Measurements from ENCODE around the gene CCDC171.
"Not testable (repeated sequence)": the region's sequence is repeated elsewhere in the genome, so short reads cannot be mapped to it uniquely, and the experiment has no call there.

The CCDC171 gene

GRCh38 chr9:15553528-15553898 lies 670 bp downstream of the CCDC171 start:
- Histone ChIP-seq H3K27ac (ENCODE audit: insufficient read depth, low read depth, low read length, poor library complexity, severe bottlenecking) (peak overlapping the region; percentile 97), H3K4me1 (ENCODE audit: control insufficient read depth, insufficient read depth, low read length) (no peaks in the 10 kb centered on the region), H3K27me3 (ENCODE audit: control insufficient read depth, insufficient read depth, low read length, poor library complexity, severe bottlenecking) (no peaks in the 10 kb centered on the region), H3K36me3 (ENCODE audit: control insufficient read depth, insufficient read depth, low read length) (no peaks in the 10 kb centered on the region), H3K4me3 (ENCODE audit: insufficient read depth, low read depth, low read length) (peak overlapping the region; percentile 80), H3K9me3 (ENCODE audit: control insufficient read depth, low read length) (no peaks in the 10 kb centered on the region)
- WGBS, 2 experiments = 2% methylated on average over 12 of the region's 13 CpGs

DNA sequence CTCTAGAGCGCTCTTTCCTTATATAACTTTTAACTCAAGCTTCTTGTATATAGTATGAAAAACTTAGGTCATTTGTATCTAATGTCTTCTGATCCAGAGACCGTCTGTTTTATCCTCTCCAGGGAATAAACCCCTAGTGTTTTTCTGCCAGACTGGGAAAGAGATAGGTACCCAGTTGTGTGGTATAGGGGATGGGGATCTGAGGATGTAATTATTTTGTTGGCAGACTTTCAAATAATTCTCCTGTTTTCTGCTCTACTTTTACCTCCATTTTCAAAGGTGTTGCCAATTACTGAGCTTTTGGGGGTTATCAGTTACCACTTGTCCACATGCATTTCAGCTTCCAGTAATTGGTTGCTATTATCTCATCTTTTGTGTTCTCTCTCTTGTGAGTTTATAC lies 17.9 kb downstream of the CCDC171 start:
- no peak overlapping the region for H3K27ac ChIP-seq (ENCODE audit: insufficient read depth, low read depth, low read length, poor library complexity, severe bottlenecking)
- no peaks in the 10 kb centered on the region for H3K9me3 ChIP-seq (ENCODE audit: control insufficient read depth, low read length)
- no peaks in the 10 kb centered on the region for H3K36me3 ChIP-seq (ENCODE audit: control insufficient read depth, insufficient read depth, low read length)
- 91 to 100% methylated on average over 1 of the region's 2 CpGs for WGBS, 2 experiments
- no peaks in the 10 kb centered on the region for H3K27me3 ChIP-seq (ENCODE audit: control insufficient read depth, insufficient read depth, low read length, poor library complexity, severe bottlenecking)
- no peaks in the 10 kb centered on the region for H3K4me1 ChIP-seq (ENCODE audit: control insufficient read depth, insufficient read depth, low read length)
- no peak overlapping the region for H3K4me3 ChIP-seq (ENCODE audit: insufficient read depth, low read depth, low read length)

- H3K9me3 ChIP-seq (ENCODE audit: control insufficient read depth, low read length) = no peaks in the 10 kb centered on the region
- H3K4me3 ChIP-seq (ENCODE audit: insufficient read depth, low read depth, low read length) = no peak overlapping the region
- 88 to 96% methylated on average over 1 of the region's 1 CpG for WGBS, 2 experiments
- H3K27ac ChIP-seq (ENCODE audit: insufficient read depth, low read depth, low read length, poor library complexity, severe bottlenecking) = no peak overlapping the region
- no peaks in the 10 kb centered on the region for H3K36me3 ChIP-seq (ENCODE audit: control insufficient read depth, insufficient read depth, low read length)
- no peaks in the 10 kb centered on the region for H3K4me1 ChIP-seq (ENCODE audit: control insufficient read depth, insufficient read depth, low read length)
- H3K27me3 ChIP-seq (ENCODE audit: control insufficient read depth, insufficient read depth, low read length, poor library complexity, severe bottlenecking) = no peaks in the 10 kb centered on the region
These were observed 19.4 kb downstream of the CCDC171 start for GRCh38 chr9:15572200-15572770.

- H3K27me3 ChIP-seq (ENCODE audit: control insufficient read depth, insufficient read depth, low read length, poor library complexity, severe bottlenecking) = no peaks in the 10 kb centered on the region
- WGBS, 2 experiments = 92 to 94% methylated on average over 8 of the region's 8 CpGs
These were observed 23.7 kb downstream of the CCDC171 start for GRCh38 chr9:15576350-15577050.

DNA sequence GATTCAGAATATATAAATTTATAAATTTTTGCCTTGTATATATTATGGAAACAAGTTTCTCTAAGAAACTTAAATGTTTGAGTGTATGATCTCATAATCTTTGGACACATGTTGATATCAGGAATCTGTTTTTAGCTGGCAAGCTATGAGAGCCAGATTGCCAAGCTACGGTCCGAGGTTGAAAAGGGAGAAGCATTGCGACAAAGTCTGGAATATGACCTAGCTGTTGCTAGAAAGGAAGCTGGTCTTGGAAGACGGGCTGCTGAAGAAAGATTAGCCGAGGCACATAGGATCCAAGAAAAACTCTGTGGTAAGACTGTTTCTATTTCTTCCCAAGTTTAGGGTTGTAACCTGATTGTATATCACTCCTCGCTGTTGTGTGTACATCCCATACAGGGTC lies 25.9 kb downstream of the CCDC171 start:
- WGBS, 2 experiments = 95 to 96% methylated on average over 6 of the region's 6 CpGs
- no peaks in the 10 kb centered on the region for H3K9me3 ChIP-seq (ENCODE audit: control insufficient read depth, low read length)
- no peak overlapping the region for H3K4me3 ChIP-seq (ENCODE audit: insufficient read depth, low read depth, low read length)
- H3K36me3 ChIP-seq (ENCODE audit: control insufficient read depth, insufficient read depth, low read length) = no peaks in the 10 kb centered on the region
- no peaks in the 10 kb centered on the region for H3K4me1 ChIP-seq (ENCODE audit: control insufficient read depth, insufficient read depth, low read length)
- no peak overlapping the region for H3K27ac ChIP-seq (ENCODE audit: insufficient read depth, low read depth, low read length, poor library complexity, severe bottlenecking)
- no peaks in the 10 kb centered on the region for H3K27me3 ChIP-seq (ENCODE audit: control insufficient read depth, insufficient read depth, low read length, poor library complexity, severe bottlenecking)

More at GRCh38 chr9:15576350-15577050, 23.7 kb downstream of the CCDC171 start:
- H3K36me3 ChIP-seq (ENCODE audit: control insufficient read depth, insufficient read depth, low read length) = no peaks in the 10 kb centered on the region
- H3K9me3 ChIP-seq (ENCODE audit: control insufficient read depth, low read length) = no peaks in the 10 kb centered on the region
- H3K4me3 ChIP-seq (ENCODE audit: insufficient read depth, low read depth, low read length) = no peak overlapping the region
- no peaks in the 10 kb centered on the region for H3K4me1 ChIP-seq (ENCODE audit: control insufficient read depth, insufficient read depth, low read length)
- H3K27ac ChIP-seq (ENCODE audit: insufficient read depth, low read depth, low read length, poor library complexity, severe bottlenecking) = no peak overlapping the region

GRCh38 chr9:15584379-15584778 lies 31.5 kb downstream of the CCDC171 start:
- WGBS, 2 experiments = 92 to 97% methylated on average over 3 of the region's 3 CpGs

DNA sequence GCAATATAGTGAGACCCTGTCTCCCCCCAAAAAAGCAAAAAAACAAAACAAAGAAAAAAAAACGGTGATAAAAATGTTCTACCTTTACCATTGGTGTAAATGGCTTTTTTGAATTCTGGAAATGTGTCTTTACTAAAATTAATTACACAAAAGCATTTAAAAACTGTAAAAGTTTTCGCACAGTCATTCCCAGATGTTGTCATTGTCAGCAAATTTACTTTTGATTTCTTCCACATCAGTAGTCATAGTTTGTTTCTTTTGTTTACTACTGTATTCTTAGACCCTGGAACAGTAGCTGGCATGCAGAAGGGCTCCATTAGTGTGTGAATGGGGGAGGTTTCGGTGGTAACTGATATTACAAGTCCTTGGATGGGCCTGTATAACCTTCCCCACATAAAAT lies 39.5 kb downstream of the CCDC171 start:
- WGBS, 2 experiments = 80 to 83% methylated on average over 2 of the region's 3 CpGs
- Histone ChIP-seq H3K36me3 (ENCODE audit: control insufficient read depth, insufficient read depth, low read length) (no peaks in the 10 kb centered on the region), H3K27me3 (ENCODE audit: control insufficient read depth, insufficient read depth, low read length, poor library complexity, severe bottlenecking) (no peaks in the 10 kb centered on the region), H3K9me3 (ENCODE audit: control insufficient read depth, low read length) (no peaks in the 10 kb centered on the region), H3K4me1 (ENCODE audit: control insufficient read depth, insufficient read depth, low read length) (no peaks in the 10 kb centered on the region), H3K4me3 (ENCODE audit: insufficient read depth, low read depth, low read length) (no peak overlapping the region), H3K27ac (ENCODE audit: insufficient read depth, low read depth, low read length, poor library complexity, severe bottlenecking) (no peak overlapping the region)

More at GRCh38 chr9:15584379-15584778, 31.5 kb downstream of the CCDC171 start:
- Histone ChIP-seq H3K4me3 (ENCODE audit: insufficient read depth, low read depth, low read length) (no peak overlapping the region), H3K27me3 (ENCODE audit: control insufficient read depth, insufficient read depth, low read length, poor library complexity, severe bottlenecking) (no peaks in the 10 kb centered on the region), H3K4me1 (ENCODE audit: control insufficient read depth, insufficient read depth, low read length) (no peaks in the 10 kb centered on the region), H3K27ac (ENCODE audit: insufficient read depth, low read depth, low read length, poor library complexity, severe bottlenecking) (no peak overlapping the region), H3K9me3 (ENCODE audit: control insufficient read depth, low read length) (no peaks in the 10 kb centered on the region), H3K36me3 (ENCODE audit: control insufficient read depth, insufficient read depth, low read length) (no peaks in the 10 kb centered on the region)

GRCh38 chr9:15592940-15593339 lies 40.1 kb downstream of the CCDC171 start:
- not testable (repeated sequence) for H3K27me3 ChIP-seq (ENCODE audit: control insufficient read depth, insufficient read depth, low read length, poor library complexity, severe bottlenecking); H3K4me1 ChIP-seq (ENCODE audit: control insufficient read depth, insufficient read depth, low read length); H3K36me3 ChIP-seq (ENCODE audit: control insufficient read depth, insufficient read depth, low read length); H3K9me3 ChIP-seq (ENCODE audit: control insufficient read depth, low read length); H3K27ac ChIP-seq (ENCODE audit: insufficient read depth, low read depth, low read length, poor library complexity, severe bottlenecking); H3K4me3 ChIP-seq (ENCODE audit: insufficient read depth, low read depth, low read length)
- WGBS, 2 experiments = 36% methylated on average over 1 of the region's 1 CpG; no CpG with 5 or more reads in 1 of the 2 experiments

DNA sequence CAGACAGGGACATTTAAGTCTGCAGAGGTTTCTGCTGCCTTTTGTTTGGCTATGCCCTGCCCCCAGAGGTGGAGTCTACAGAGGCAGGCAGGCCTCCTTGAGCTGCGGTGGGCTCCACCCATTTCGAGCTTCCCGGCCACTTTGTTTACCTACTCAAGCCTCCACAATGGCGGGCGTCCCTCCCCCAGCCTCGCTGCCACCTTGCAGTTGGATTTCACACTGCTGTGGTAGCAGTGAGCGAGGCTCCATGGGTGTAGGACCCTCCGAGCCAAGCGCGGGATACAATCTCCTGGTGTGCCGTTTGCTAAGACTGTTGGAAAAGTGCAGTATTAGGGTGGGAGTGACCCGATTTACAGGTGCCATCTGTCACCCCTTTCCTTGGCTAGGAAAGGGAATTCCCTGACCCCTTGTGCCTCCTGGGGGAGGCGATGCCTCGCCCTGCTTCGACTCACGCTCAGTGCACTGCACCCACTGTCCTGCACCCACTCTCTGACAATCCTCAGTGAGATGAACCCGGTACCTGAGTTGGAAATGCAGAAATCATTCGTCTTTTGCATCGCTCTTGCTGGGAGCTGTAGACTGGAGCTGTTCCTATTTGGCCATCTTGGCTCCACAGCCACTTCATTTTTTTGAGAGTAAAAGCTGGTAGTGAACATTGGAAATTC lies 48.0 kb downstream of the CCDC171 start:
- H3K27ac ChIP-seq (ENCODE audit: insufficient read depth, low read depth, low read length, poor library complexity, severe bottlenecking); H3K9me3 ChIP-seq (ENCODE audit: control insufficient read depth, low read length); H3K4me1 ChIP-seq (ENCODE audit: control insufficient read depth, insufficient read depth, low read length); H3K4me3 ChIP-seq (ENCODE audit: insufficient read depth, low read depth, low read length); H3K27me3 ChIP-seq (ENCODE audit: control insufficient read depth, insufficient read depth, low read length, poor library complexity, severe bottlenecking); H3K36me3 ChIP-seq (ENCODE audit: control insufficient read depth, insufficient read depth, low read length): not testable (repeated sequence)
- WGBS, 2 experiments = 95 to 96% methylated on average over 19 of the region's 19 CpGs

DNA sequence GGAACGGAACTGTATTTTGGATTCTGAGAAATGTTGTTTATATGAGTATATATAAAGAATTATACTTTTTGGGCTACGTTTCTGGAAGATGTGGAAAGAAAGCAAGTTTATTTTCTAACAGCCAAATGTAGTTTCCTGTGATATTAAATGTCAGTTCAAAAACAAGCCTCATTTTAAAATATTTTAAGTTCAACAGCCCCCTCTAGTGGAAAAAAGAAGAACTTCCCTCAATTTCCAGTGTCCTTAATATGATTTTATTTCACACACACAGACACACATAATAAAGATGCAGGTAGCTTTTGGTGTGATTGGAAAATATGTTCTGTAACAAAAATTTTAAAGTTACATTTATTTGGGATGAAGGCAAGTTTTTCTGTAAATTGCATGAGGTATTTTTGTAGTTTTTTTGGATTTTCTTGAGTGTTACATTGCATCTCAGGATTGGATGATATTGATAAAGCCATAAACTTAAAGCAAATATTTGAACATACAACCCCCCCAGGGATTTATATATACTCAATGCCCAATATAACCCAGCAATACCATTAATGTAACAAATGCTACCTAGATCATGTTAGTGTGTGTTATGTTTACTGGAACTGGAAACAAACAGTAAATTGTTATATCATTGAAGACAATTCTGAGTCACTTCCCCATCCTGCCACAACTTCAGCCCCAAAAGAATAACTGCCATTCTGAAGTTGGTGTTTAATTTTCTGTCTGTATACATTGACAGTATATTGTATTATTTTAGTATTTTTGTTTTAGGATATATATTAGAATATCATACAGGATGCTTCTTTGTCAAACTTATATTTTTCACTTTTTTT lies 54.0 kb downstream of the CCDC171 start:
- Histone ChIP-seq H3K36me3 (ENCODE audit: control insufficient read depth, insufficient read depth, low read length) (no peaks in the 10 kb centered on the region), H3K4me1 (ENCODE audit: control insufficient read depth, insufficient read depth, low read length) (no peaks in the 10 kb centered on the region), H3K9me3 (ENCODE audit: control insufficient read depth, low read length) (no peaks in the 10 kb centered on the region), H3K27ac (ENCODE audit: insufficient read depth, low read depth, low read length, poor library complexity, severe bottlenecking) (no peak overlapping the region), H3K27me3 (ENCODE audit: control insufficient read depth, insufficient read depth, low read length, poor library complexity, severe bottlenecking) (no peaks in the 10 kb centered on the region), H3K4me3 (ENCODE audit: insufficient read depth, low read depth, low read length) (no peak overlapping the region)
- WGBS, 2 experiments = 50 to 60% methylated on average over 2 of the region's 2 CpGs

Data from ectodermal cell (in vitro differentiated cells).